Measurements from ENCODE around the gene CFAP119. TPM values are rescaled to one million over a fixed set of nuclear protein-coding genes. Genes with fewer than 3 reads are reported as not detected.
"Not testable (repeated sequence)": the region's sequence is repeated elsewhere in the genome, so short reads cannot be mapped to it uniquely, and the experiment has no call there.

CFAP119 gene
- total and polyA plus RNA-seq, 2 donors (not counting 3 experiments of a cell fraction or from before 2014, with no cell fraction given) = 6.5 to 9.5 TPM

DNA sequence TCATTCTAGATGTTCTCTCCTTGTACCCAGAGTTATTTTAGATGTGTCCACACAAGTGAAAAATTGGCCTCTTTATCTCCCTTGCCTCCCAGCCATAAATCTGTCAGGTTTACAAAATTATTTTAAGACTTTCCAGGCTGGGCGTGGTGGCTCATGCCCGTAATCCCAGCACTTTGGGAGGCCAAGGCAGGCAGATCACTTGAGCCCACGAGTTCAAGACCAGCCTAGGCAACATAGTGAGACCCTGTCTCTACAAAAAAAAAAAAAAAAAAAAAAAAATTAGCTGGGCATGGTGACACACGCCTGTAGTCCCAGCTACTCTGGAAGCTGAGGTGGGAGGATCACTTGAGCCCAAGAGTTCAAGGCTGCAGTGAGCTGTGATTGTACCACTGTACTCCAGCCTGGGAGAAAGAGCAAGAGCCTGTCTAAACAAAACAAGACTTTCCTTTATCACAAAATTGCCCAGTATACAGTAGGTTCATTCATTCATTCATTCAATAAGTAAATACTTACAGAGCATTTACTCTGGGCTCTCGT is 47.1 kb upstream of the CFAP119 start:
- H3K79me2 ChIP-seq (ENCODE audit: control insufficient read depth, insufficient read depth, low read length); H2AFZ ChIP-seq (ENCODE audit: low read depth, low read length); H3K27me3 ChIP-seq (ENCODE audit: control insufficient read depth in 2 of 2, insufficient read depth in 2 of 2, low read length in 2 of 2); H3K4me3 ChIP-seq (replicated peaks in 1 of 3; ENCODE audit: insufficient read depth in 1 of 3, low read depth in 1 of 3, low read length in 3 of 3); POLR2A ChIA-PET; DNase-seq (ENCODE audit: low read depth, low spot score); H3K9me1 ChIP-seq (replicated peaks; ENCODE audit: control insufficient read depth, extremely low read depth, insufficient read depth, low read length); FAIRE-seq; H3K9ac ChIP-seq (replicated peaks; ENCODE audit: extremely low read depth, insufficient read depth, low read length); H3K9me3 ChIP-seq (replicated peaks; ENCODE audit: control insufficient read depth, insufficient read depth, low read length); H4K20me1 ChIP-seq (replicated peaks; ENCODE audit: control insufficient read depth, extremely low read depth, insufficient read depth, low read length); H3K4me2 ChIP-seq (ENCODE audit: insufficient read depth, low read length); dilution Hi-C loops (cut with MboI; ENCODE audit: extremely low pct_ligation_motif_present, low sequenced_read_pairs); H3K27ac ChIP-seq (ENCODE audit: insufficient read depth, low read depth, low read length); intact Hi-C loops (cut with micrococcal nuclease); H3K36me3 ChIP-seq (ENCODE audit: control insufficient read depth in 2 of 2, extremely low read depth in 1 of 2, insufficient read depth in 2 of 2, low read length in 2 of 2); BruUV-seq (replicated peaks): not testable (repeated sequence)
- peaks cover 10% of the 10 kb centered on the region for H3K4me1 ChIP-seq (ENCODE audit: control insufficient read depth, extremely low read depth, insufficient read depth, low read length)
- CTCF ChIA-PET = interaction anchor here (1.4 kb wide), 1 partner anchor 93 kb away, joined by 5 read pairs; no protein-coding TSS in a partner anchor

DNA sequence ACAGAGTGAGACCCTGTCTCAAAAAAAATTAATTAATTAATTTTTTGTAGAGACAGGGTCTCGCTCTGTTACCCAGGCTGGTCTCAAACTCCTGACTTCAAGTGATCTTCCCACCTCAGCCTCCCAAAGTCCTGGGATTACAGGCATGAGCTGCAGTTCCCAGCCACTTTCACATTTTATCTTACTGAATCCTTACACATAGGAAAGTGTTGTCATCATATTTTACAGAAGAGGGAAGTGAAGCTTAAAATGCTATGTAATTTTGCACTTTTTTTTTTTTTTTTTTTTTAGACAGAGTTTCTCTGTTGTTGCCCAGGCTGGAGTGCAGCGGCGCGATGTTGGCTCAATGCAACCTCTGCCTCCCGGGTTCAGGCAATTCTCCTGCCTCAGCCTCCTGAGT is 46.3 kb upstream of the CFAP119 start:
- dilution Hi-C loops (cut with MboI; ENCODE audit: extremely low pct_ligation_motif_present, low sequenced_read_pairs) (no loop called here), intact Hi-C loops (cut with micrococcal nuclease) (no loop called here)
- ChIA-PET CTCF (interaction anchor here (1.1 to 1.4 kb wide), 2 partner anchors 37 to 94 kb away, joined by 3 to 5 read pairs; no protein-coding TSS in a partner anchor), POLR2A (no interaction called here)
- H3K9me1 ChIP-seq (replicated peaks; ENCODE audit: control insufficient read depth, extremely low read depth, insufficient read depth, low read length) = no peaks in the 10 kb centered on the region
- H3K9me3 ChIP-seq (replicated peaks; ENCODE audit: control insufficient read depth, insufficient read depth, low read length) = no peaks in the 10 kb centered on the region
- no TSS peak for BruUV-seq (replicated peaks)
- H3K4me1 ChIP-seq (ENCODE audit: control insufficient read depth, extremely low read depth, insufficient read depth, low read length) = peaks cover 8% of the 10 kb centered on the region
- no peaks in the 10 kb centered on the region for H3K79me2 ChIP-seq (ENCODE audit: control insufficient read depth, insufficient read depth, low read length)
- FAIRE-seq (no peak), DNase-seq (ENCODE audit: low read depth, low spot score) (no peak)
- no peaks in the 10 kb centered on the region for H3K36me3 ChIP-seq (ENCODE audit: control insufficient read depth in 2 of 2, extremely low read depth in 1 of 2, insufficient read depth in 2 of 2, low read length in 2 of 2)
- H3K9ac ChIP-seq (replicated peaks; ENCODE audit: extremely low read depth, insufficient read depth, low read length) = no peak overlapping the region
- H3K4me3 ChIP-seq (replicated peaks in 1 of 3; ENCODE audit: insufficient read depth in 1 of 3, low read depth in 1 of 3, low read length in 3 of 3) = no peak overlapping the region
- TF ChIP-seq POLR2A (IDR thresholded peaks at IDR 0.05; ENCODE audit: low read depth, low read length) = no peak
- no peak for TF ChIP-seq FOS (IDR thresholded peaks at IDR 0.05; ENCODE audit: borderline replicate concordance, insufficient read depth, low read length)
- no peak for TF ChIP-seq MYC (IDR thresholded peaks at IDR 0.05; ENCODE audit: low read depth, low read length)
- TF ChIP-seq POLR2AphosphoS5 (IDR thresholded peaks at IDR 0.05; ENCODE audit: insufficient read depth, low read depth, low read length) = no peak
- TF ChIP-seq, protein P1, sequence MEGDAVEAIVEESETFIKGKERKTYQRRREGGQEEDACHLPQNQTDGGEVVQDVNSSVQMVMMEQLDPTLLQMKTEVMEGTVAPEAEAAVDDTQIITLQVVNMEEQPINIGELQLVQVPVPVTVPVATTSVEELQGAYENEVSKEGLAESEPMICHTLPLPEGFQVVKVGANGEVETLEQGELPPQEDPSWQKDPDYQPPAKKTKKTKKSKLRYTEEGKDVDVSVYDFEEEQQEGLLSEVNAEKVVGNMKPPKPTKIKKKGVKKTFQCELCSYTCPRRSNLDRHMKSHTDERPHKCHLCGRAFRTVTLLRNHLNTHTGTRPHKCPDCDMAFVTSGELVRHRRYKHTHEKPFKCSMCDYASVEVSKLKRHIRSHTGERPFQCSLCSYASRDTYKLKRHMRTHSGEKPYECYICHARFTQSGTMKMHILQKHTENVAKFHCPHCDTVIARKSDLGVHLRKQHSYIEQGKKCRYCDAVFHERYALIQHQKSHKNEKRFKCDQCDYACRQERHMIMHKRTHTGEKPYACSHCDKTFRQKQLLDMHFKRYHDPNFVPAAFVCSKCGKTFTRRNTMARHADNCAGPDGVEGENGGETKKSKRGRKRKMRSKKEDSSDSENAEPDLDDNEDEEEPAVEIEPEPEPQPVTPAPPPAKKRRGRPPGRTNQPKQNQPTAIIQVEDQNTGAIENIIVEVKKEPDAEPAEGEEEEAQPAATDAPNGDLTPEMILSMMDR (IDR thresholded peaks at IDR 0.05; ENCODE audit: extremely low read depth in 1 of 2, insufficient read depth in 1 of 2, low read depth in 1 of 2, low read length in 2 of 2) = no peak
- TF ChIP-seq JUN (IDR thresholded peaks at IDR 0.05; ENCODE audit: borderline replicate concordance, insufficient read depth, insufficient read length, low read depth) = no peak
- no peak for TF ChIP-seq GATA2 (IDR thresholded peaks at IDR 0.05; ENCODE audit: insufficient read depth, insufficient read length, low read depth, low read length)
- no peak for TF ChIP-seq EZH2 (IDR thresholded peaks at IDR 0.05; ENCODE audit: borderline replicate concordance, low read depth, low read length, severe bottlenecking)
- TF ChIP-seq, protein P2, sequence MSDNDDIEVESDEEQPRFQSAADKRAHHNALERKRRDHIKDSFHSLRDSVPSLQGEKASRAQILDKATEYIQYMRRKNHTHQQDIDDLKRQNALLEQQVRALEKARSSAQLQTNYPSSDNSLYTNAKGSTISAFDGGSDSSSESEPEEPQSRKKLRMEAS (IDR thresholded peaks at IDR 0.05; ENCODE audit: insufficient read depth, insufficient read length) = no peak
- H3K27ac ChIP-seq (ENCODE audit: insufficient read depth, low read depth, low read length) = no peak overlapping the region
- H4K20me1 ChIP-seq (replicated peaks; ENCODE audit: control insufficient read depth, extremely low read depth, insufficient read depth, low read length) = no peaks in the 10 kb centered on the region
- no peaks in the 10 kb centered on the region for H3K27me3 ChIP-seq (ENCODE audit: control insufficient read depth in 2 of 2, insufficient read depth in 2 of 2, low read length in 2 of 2)
- H2AFZ ChIP-seq (ENCODE audit: low read depth, low read length) = no peak overlapping the region
- H3K4me2 ChIP-seq (ENCODE audit: insufficient read depth, low read length) = no peak overlapping the region

All from endothelial cell of umbilical vein (primary cell).